ENCODE measurements around the gene SIK3. TPM values are rescaled to one million over a fixed set of nuclear protein-coding genes. Genes with fewer than 3 reads are reported as not detected.
"Not testable (repeated sequence)": the region's sequence is repeated elsewhere in the genome, so short reads cannot be mapped to it uniquely, and the experiment has no call there.

Gene SIK3
- total RNA-seq, 1 donor = 40.0 TPM

DNA sequence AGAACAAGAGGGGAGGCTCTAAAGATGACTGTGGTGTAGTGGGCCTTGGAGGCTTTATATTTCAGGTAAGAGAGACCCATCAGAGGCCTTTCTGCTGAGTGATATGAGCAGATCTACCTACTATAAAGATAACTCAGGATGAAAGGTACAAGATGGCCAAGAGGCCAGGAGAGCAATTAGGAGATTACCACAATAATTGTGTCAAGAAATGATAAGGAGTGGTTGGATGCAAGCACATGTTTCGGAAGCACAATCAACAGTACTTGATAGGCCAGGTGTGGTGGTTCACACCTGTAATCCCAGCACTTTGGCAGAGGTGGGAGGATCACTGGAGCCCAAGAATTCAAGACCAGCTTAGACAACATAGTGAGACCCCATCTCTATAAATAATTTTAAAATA, 43.8 kb downstream of the SIK3 start:
- H3K4me1 ChIP-seq (ENCODE audit: insufficient read depth, low read length) = peaks cover 26% of the 10 kb centered on the region
- H3K9me3 ChIP-seq (ENCODE audit: low read depth, low read length) = no peaks in the 10 kb centered on the region
- no peaks in the 10 kb centered on the region for H3K27me3 ChIP-seq (ENCODE audit: insufficient read depth, low read length)
- H3K4me3 ChIP-seq (ENCODE audit: low read length) = no peak overlapping the region

DNA sequence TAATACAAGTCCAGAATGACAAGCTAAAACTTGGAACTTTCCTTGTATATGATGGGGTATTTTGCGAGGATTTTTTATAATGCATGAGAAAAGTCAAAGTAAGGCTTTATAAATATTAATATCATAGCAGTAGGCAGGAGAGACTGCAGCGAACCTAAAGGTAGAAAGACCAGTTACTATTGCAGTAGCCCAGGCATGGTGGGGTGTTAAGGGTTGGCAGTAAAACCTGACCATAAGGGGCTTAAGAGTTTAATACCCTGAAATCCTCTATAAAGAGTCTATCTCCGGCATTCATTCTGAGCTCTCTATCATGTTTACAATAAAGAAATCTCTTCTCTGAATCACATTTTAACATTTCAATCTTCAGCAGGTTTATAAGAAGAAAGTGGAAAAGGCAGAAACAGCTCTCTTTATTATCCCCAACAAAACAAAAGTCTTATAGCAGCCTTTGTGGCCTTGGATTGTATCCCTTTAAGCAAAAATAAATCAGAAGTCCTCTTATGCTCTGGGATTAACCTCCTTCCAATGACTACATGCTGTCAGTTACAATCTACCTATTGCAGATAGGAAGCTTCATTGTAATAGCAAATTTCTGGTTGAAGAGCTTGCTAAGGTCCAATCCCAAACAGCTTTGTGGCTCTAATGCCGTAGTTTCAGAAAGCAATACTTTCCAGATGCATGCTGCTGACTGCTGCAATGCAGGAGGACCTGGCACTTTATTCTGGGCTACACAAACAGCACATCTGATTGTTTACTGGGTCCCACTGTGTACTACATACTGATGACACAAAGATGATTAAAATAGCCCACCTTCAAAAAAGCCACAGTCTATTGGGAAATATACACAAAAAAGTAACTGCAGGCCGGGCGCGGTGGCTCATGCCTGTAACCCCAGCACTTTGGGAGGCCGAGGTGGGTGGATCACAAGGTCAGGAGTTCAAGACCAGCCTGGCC, 45.8 kb downstream of the SIK3 start:
- H3K4me3 ChIP-seq (ENCODE audit: low read length) = no peak overlapping the region
- H3K4me1 ChIP-seq (ENCODE audit: insufficient read depth, low read length) = peaks cover 18% of the 10 kb centered on the region
- no peaks in the 10 kb centered on the region for H3K27me3 ChIP-seq (ENCODE audit: insufficient read depth, low read length)
- no peaks in the 10 kb centered on the region for H3K9me3 ChIP-seq (ENCODE audit: low read depth, low read length)

DNA sequence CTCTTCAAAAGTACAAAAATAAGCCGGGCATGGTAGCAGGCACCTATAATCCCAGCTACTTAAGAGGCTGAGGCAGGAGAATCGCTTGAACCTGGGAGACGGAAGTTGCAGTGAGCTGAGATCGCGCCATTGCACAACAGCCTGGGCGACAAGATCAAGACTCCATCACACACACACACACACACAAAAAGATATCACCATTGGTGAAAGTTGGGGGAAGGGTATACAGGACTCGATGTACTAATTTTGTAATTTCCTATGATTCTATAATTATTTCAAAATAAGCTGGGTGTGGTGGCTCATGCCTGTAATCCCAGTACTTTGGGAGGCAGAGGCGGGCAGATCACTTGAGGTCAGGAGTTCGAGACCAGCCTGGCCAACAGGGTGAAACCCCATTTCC, 48.1 kb downstream of the SIK3 start:
- H3K27me3 ChIP-seq (ENCODE audit: insufficient read depth, low read length); H3K4me3 ChIP-seq (ENCODE audit: low read length): not testable (repeated sequence)
- peaks cover 24% of the 10 kb centered on the region for H3K4me1 ChIP-seq (ENCODE audit: insufficient read depth, low read length)

DNA sequence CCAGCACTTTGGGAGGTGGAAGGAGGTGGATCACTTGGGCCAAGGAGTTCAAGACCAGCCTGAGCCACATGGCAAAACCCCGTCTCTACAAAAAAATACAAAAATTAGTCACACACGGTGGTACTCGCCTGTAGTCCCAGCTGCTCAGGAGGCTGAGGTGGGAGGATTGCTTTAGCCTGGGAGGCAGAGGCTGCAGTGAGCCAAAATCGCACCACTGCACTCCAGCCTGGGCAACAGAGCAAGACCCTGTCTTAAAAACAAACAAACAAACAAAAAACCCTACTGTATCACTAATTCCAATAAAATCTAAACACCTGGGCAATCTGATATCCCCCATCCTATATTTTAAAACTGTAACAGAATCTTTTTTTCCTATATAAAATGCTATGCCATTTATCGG, 51.6 kb downstream of the SIK3 start:
- not testable (repeated sequence) for H3K4me3 ChIP-seq (ENCODE audit: low read length); H3K9me3 ChIP-seq (ENCODE audit: low read depth, low read length); H3K27me3 ChIP-seq (ENCODE audit: insufficient read depth, low read length)
- peaks cover 42% of the 10 kb centered on the region for H3K4me1 ChIP-seq (ENCODE audit: insufficient read depth, low read length)

More for the DNA sequence above, 48.1 kb downstream of the SIK3 start:
- not testable (repeated sequence) for H3K9me3 ChIP-seq (ENCODE audit: low read depth, low read length)

- H3K27me3 ChIP-seq (ENCODE audit: insufficient read depth, low read length) = no peaks in the 10 kb centered on the region
These were observed 52.3 kb downstream of the SIK3 start for GRCh38 chr11:117045956-117046355.

GRCh38 chr11:117045196-117045595, 53.0 kb downstream of the SIK3 start:
- Histone ChIP-seq H3K4me1 (ENCODE audit: insufficient read depth, low read length) (peaks cover 35% of the 10 kb centered on the region), H3K4me3 (ENCODE audit: low read length) (no peak overlapping the region), H3K27me3 (ENCODE audit: insufficient read depth, low read length) (no peaks in the 10 kb centered on the region), H3K9me3 (ENCODE audit: low read depth, low read length) (no peaks in the 10 kb centered on the region)

More at GRCh38 chr11:117045956-117046355, 52.3 kb downstream of the SIK3 start:
- peaks cover 40% of the 10 kb centered on the region for H3K4me1 ChIP-seq (ENCODE audit: insufficient read depth, low read length)
- H3K9me3 ChIP-seq (ENCODE audit: low read depth, low read length) = no peaks in the 10 kb centered on the region
- H3K4me3 ChIP-seq (ENCODE audit: low read length) = no peak overlapping the region

- Histone ChIP-seq H3K4me3 (ENCODE audit: low read length) (no peak overlapping the region), H3K27me3 (ENCODE audit: insufficient read depth, low read length) (no peaks in the 10 kb centered on the region), H3K4me1 (ENCODE audit: insufficient read depth, low read length) (peaks cover 28% of the 10 kb centered on the region), H3K9me3 (ENCODE audit: low read depth, low read length) (no peaks in the 10 kb centered on the region)
These were observed 53.8 kb downstream of the SIK3 start for GRCh38 chr11:117044287-117045035.

GRCh38 chr11:117042689-117043088, 55.5 kb downstream of the SIK3 start:
- Histone ChIP-seq H3K9me3 (ENCODE audit: low read depth, low read length) (no peaks in the 10 kb centered on the region), H3K4me1 (ENCODE audit: insufficient read depth, low read length) (peaks cover 36% of the 10 kb centered on the region), H3K27me3 (ENCODE audit: insufficient read depth, low read length) (no peaks in the 10 kb centered on the region), H3K4me3 (ENCODE audit: low read length) (no peak overlapping the region)

- Histone ChIP-seq H3K27me3 (ENCODE audit: insufficient read depth, low read length) (no peaks in the 10 kb centered on the region), H3K4me1 (ENCODE audit: insufficient read depth, low read length) (peaks cover 31% of the 10 kb centered on the region), H3K9me3 (ENCODE audit: low read depth, low read length) (no peaks in the 10 kb centered on the region), H3K4me3 (ENCODE audit: low read length) (no peak overlapping the region)
These were observed 58.3 kb downstream of the SIK3 start for GRCh38 chr11:117039900-117040299.

GRCh38 chr11:117039270-117039669, 59.0 kb downstream of the SIK3 start:
- no peaks in the 10 kb centered on the region for H3K27me3 ChIP-seq (ENCODE audit: insufficient read depth, low read length)
- H3K4me3 ChIP-seq (ENCODE audit: low read length) = no peak overlapping the region
- H3K9me3 ChIP-seq (ENCODE audit: low read depth, low read length) = no peaks in the 10 kb centered on the region
- H3K4me1 ChIP-seq (ENCODE audit: insufficient read depth, low read length) = peaks cover 25% of the 10 kb centered on the region

DNA sequence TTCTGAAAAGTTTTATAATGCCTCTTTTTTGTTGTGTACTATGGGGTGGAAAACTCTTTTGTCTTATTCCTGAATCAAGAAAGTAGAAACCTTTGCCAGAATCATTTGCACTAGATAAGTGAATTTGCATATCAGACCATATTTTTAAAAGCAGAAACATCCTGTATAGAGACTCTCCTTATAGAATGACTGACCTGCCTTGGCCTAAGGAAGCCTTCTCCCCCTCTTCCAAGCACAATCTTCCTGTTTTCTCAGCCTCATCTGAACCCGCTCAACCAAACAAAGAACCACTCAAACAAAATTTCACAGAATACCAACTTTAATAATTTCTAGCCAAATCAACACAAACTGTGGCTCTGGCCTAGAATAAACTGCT, 60.3 kb downstream of the SIK3 start:
- no peaks in the 10 kb centered on the region for H3K27me3 ChIP-seq (ENCODE audit: insufficient read depth, low read length)
- no peaks in the 10 kb centered on the region for H3K9me3 ChIP-seq (ENCODE audit: low read depth, low read length)
- H3K4me3 ChIP-seq (ENCODE audit: low read length) = no peak overlapping the region
- H3K4me1 ChIP-seq (ENCODE audit: insufficient read depth, low read length) = peaks cover 17% of the 10 kb centered on the region

DNA sequence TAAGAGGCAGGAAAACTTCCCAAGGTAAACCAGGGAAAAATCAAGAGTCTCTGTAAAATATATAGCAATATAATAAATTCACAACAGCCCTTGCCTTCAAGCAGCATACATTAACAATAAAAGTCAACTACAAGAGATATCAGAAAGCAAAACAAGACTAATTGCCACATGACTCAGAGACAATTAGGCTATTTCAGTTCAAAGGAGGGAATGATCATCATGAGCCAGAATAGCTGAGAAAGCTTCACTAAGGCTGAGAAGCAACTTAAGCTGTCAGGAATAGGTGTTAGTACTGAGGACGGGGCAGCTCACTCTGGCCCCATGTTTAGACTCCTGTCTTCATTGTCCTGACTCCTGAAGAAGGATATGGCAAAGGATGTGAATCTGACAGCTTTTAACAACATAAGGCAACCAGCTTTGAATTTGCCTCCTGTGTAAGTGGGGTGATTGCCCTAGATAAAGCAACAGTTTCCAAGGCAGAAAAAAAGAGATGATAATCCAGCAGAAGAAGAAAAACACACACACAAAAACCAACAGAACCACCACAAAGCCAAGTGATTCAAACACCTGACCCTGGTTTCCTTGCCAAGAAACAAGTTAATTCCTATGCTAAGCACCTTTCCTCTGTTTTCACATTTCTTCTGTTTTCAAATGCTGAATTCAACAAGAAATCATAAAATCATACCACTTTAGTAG, 60.8 kb downstream of the SIK3 start:
- no peaks in the 10 kb centered on the region for H3K27me3 ChIP-seq (ENCODE audit: insufficient read depth, low read length)
- H3K4me1 ChIP-seq (ENCODE audit: insufficient read depth, low read length) = peaks cover 15% of the 10 kb centered on the region
- H3K4me3 ChIP-seq (ENCODE audit: low read length) = no peak overlapping the region

GRCh38 chr11:117034901-117035300, 63.3 kb downstream of the SIK3 start:
- H3K9me3 ChIP-seq (ENCODE audit: low read depth, low read length) = no peaks in the 10 kb centered on the region
- H3K27me3 ChIP-seq (ENCODE audit: insufficient read depth, low read length) = no peaks in the 10 kb centered on the region
- H3K4me1 ChIP-seq (ENCODE audit: insufficient read depth, low read length) = peaks cover 15% of the 10 kb centered on the region
- H3K4me3 ChIP-seq (ENCODE audit: low read length) = no peak overlapping the region

More for the DNA sequence above, 60.8 kb downstream of the SIK3 start:
- H3K9me3 ChIP-seq (ENCODE audit: low read depth, low read length) = no peaks in the 10 kb centered on the region

GRCh38 chr11:117026593-117027330, 71.5 kb downstream of the SIK3 start:
- no peak overlapping the region for H3K4me3 ChIP-seq (ENCODE audit: low read length)
- H3K27me3 ChIP-seq (ENCODE audit: insufficient read depth, low read length) = no peaks in the 10 kb centered on the region
- peaks cover 52% of the 10 kb centered on the region for H3K4me1 ChIP-seq (ENCODE audit: insufficient read depth, low read length)
- H3K9me3 ChIP-seq (ENCODE audit: low read depth, low read length) = no peaks in the 10 kb centered on the region
